ENCODE measurements around the gene ISY1. TPM values are rescaled to one million over a fixed set of nuclear protein-coding genes. Genes with fewer than 3 reads are reported as not detected.
A peak's percentile ranks its signal among the peaks of the same experiment; 100 is the strongest.

The ISY1 gene
- total RNA-seq, 1 donor from 2014 or later: 31.4 TPM

DNA sequence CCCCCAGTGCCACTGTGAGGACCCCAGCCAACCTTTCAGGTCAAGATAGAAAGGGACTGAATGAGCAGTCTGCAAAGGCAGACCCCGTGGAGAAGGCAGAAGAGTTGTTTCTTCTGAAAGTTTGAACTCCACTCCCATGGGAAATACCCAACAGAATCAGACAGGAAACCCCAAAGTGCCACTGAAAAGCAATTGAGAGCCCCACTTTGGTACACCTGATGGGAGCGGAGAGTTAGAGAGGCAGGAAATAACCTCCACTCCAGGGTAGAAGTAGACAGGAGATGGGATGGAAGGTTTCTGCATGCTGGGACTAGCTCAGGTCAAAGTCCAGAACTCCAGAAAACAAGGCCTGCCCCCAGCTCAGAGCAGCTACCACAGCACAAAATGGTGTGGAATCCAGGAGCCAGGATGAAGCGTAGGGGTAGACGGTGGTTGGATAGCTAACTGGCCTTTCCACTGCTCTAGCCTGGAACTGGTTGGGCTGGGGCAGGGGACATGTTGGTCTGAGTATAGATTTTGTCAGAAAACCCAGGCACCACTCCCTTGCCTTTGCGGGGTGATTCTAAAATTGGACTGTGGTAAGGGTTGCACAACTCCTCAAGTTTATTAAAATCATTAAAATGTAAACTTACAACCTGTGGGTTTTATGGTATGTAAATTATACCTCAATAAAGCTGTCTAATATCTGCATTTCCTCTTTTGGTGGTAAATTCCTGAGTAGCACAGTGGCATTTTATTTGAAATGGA, 37.4 kb downstream of the ISY1 start:
- TF ChIP-seq, protein P1, sequence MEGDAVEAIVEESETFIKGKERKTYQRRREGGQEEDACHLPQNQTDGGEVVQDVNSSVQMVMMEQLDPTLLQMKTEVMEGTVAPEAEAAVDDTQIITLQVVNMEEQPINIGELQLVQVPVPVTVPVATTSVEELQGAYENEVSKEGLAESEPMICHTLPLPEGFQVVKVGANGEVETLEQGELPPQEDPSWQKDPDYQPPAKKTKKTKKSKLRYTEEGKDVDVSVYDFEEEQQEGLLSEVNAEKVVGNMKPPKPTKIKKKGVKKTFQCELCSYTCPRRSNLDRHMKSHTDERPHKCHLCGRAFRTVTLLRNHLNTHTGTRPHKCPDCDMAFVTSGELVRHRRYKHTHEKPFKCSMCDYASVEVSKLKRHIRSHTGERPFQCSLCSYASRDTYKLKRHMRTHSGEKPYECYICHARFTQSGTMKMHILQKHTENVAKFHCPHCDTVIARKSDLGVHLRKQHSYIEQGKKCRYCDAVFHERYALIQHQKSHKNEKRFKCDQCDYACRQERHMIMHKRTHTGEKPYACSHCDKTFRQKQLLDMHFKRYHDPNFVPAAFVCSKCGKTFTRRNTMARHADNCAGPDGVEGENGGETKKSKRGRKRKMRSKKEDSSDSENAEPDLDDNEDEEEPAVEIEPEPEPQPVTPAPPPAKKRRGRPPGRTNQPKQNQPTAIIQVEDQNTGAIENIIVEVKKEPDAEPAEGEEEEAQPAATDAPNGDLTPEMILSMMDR (conservative IDR thresholded peaks at IDR 0.05): no peak
- Mint-ChIP-seq H3K4me1 (peaks cover 24% of the 10 kb centered on the region), H3K27me3 (ENCODE audit: low read depth) (no peaks in the 10 kb centered on the region), H3K27ac (ENCODE audit: unreplicated experiment) (no peak overlapping the region), H3K36me3 (ENCODE audit: low read depth) (no peaks in the 10 kb centered on the region), H3K9me3 (no peaks in the 10 kb centered on the region), H3K4me3 (peak overlapping the region; percentile 85)
- DNase-seq (ENCODE audit: low read depth, low spot score): no peak

- Mint-ChIP-seq H3K27me3 (ENCODE audit: low read depth) (no peaks in the 10 kb centered on the region), H3K27ac (ENCODE audit: unreplicated experiment) (peak overlapping the region; percentile 67), H3K9me3 (no peaks in the 10 kb centered on the region), H3K4me1 (peaks cover 31% of the 10 kb centered on the region), H3K4me3 (peak overlapping the region; percentile 85), H3K36me3 (ENCODE audit: low read depth) (peaks cover 2% of the 10 kb centered on the region)
- DNase-seq (ENCODE audit: low read depth, low spot score): no peak
- TF ChIP-seq, protein P1 (conservative IDR thresholded peaks at IDR 0.05): no peak
Observed at GRCh38 chr3:129122412-129123011, 38.4 kb downstream of the ISY1 start.

- H3K27ac Mint-ChIP-seq (ENCODE audit: unreplicated experiment): peak within 1 kb of the TSS; percentile 75
- H3K4me3 Mint-ChIP-seq: peak within 1 kb of the TSS; percentile 87
- no peaks in the 10 kb centered on the region for H3K27me3 Mint-ChIP-seq (ENCODE audit: low read depth)
- TF ChIP-seq, protein P1 (conservative IDR thresholded peaks at IDR 0.05): no peak
- H3K4me1 Mint-ChIP-seq: peaks cover 34% of the 10 kb centered on the region
- peaks cover 2% of the 10 kb centered on the region for H3K36me3 Mint-ChIP-seq (ENCODE audit: low read depth)
- no peaks in the 10 kb centered on the region for H3K9me3 Mint-ChIP-seq
- peak; percentile 94 for DNase-seq (ENCODE audit: low read depth, low spot score)
Observed at GRCh38 chr3:129121792-129122411, 39.0 kb downstream of the ISY1 start, which contains the start of gene RAB43. RAB43 (minus strand) TSS chr3:129121804; CDS start chr3:129121489, 315 bp downstream.

DNA sequence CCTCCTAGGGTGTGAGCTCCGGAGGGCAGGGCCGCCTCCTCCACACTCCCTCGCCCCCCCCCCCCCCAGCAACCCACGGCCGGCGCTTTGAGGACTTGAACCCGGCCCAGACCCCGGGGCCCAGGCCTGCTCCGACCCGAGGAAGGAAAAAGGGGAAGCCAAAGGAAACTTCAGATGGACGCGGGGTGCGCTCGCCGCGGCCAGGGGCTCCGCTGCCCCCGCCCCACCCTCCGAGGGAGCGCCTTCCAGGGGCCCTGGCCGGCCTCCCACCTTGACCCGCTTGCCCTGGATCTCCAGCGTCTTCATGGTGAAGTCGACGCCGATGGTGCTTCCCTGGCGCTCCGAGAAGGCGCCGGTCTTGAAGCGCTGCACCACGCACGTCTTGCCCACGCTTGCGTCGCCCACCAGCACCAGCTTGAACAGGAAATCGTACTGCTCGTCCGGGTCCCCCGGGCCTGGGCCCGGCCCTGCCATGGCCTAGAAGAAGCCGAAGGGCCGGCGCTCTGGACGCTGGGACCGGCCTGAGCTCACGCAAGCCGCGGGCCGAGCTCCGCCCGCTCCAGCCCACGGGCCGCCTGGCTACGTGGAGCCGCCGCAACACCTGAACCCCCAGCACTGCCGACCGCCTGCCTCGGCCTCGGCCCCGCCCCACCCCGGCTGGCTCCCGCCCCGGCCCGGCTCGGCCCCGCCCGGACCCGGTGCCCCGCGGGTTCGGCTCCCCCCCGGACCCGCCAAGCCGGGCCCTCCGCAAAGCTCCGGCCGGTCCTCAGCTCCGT, 39.7 kb downstream of the ISY1 start:
- Mint-ChIP-seq H3K4me1 (peaks cover 41% of the 10 kb centered on the region), H3K27me3 (ENCODE audit: low read depth) (no peaks in the 10 kb centered on the region), H3K9me3 (no peaks in the 10 kb centered on the region), H3K4me3 (peak overlapping the region; percentile 87), H3K27ac (ENCODE audit: unreplicated experiment) (peak overlapping the region; percentile 75), H3K36me3 (ENCODE audit: low read depth) (peaks cover 2% of the 10 kb centered on the region)
- DNase-seq (ENCODE audit: low read depth, low spot score): peak; percentile 22
- TF ChIP-seq, protein P1 (conservative IDR thresholded peaks at IDR 0.05): no peak

Measured in neural crest cell (in vitro differentiated cells).